Jurkat, Clone E6-1 (cell line): ENCODE results near the gene EPHB2.

Source experiments
- DNase-seq: peaks from one replicate; pipeline ENCODE4 v3.0.0-alpha.2; 2011; ENCODE audit warnings: low read depth, low spot score
- H3K4me3 ChIP-seq: 2 replicates; pipeline ENCODE4 v1.5.1; 2011; ENCODE audit warnings: mild to moderate bottlenecking, low read length, control low read depth, moderate library complexity

The EPHB2 gene

DNA sequence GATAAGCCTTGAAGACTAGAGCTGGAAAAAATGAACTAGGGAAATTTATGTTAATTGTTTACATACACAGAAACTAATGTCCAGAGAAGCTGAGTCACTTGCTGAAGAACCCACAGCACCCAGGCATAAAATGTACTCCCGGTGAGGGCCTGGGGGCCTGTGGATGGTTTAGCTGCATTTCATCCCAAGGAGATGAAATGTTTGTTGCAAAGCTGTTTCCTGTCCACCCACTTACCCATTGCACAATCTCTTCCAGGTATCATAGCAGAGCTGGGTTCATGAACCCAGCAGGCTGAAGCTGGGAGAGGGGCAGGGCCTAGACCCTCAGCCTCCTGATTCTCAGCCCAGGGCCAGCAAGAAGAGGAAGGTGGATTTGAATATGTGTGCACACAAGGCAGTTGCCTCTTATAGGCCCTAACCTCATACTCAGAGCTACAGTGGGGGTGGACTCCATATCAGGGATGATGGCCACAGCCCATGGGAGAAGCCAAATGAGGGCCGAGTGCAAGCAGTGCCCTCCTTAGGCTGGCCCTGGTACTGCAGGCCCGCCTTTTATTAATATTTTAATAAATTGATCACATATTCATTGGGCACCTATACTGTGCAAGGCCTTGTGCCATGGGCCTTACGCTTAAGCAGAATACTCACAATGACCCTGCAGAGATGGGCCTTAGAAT lies 151.3 kb downstream of the EPHB2 start:
- no peak overlapping the region for H3K4me3 ChIP-seq
- no peak for DNase-seq

DNA sequence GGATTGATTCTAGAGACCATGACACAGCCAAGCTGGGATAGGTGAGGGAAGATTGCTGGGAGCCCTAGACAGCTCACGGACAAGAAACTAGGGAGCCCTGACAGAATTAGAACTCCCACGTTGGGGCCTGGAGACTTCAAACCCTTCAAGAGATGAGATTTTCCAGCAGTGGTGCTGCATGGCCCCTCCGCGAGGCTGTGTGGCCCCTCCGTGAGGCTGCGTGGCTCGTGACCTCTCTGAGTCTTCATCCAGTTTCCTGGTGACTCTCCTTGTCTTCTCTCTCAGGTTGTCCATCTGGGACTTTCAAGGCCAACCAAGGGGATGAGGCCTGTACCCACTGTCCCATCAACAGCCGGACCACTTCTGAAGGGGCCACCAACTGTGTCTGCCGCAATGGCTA lies 152.1 kb downstream of the EPHB2 start:
- DNase-seq: no peak
- H3K4me3 ChIP-seq: no peak overlapping the region

DNA sequence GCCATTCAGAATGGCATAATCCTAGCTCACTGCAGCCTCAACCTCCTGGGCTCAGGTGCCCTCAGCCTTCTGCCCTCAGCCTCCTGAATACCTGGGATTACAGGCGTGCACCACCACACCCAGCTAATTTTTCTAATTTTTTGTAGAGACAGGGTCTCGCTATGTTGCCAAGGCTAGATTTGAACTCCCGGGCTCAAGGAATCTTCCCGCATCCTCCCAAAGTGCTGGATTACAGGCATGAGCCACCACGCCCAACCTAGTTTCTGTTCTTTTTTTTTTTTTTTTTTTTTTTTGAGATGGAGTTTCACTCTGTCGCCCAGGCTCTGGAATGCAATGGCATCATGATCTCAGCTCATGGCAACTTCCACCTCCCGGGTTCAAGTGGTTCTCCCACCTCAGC lies 153.1 kb downstream of the EPHB2 start:
- no peak overlapping the region for H3K4me3 ChIP-seq
- DNase-seq: no peak

DNA sequence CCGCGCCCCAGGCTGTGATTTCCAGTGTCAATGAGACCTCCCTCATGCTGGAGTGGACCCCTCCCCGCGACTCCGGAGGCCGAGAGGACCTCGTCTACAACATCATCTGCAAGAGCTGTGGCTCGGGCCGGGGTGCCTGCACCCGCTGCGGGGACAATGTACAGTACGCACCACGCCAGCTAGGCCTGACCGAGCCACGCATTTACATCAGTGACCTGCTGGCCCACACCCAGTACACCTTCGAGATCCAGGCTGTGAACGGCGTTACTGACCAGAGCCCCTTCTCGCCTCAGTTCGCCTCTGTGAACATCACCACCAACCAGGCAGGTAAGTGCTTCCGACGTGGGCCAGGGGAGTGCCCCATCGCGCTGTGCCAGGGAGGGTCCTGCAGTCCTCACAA lies 154.2 kb downstream of the EPHB2 start:
- DNase-seq: no peak
- H3K4me3 ChIP-seq: no peak overlapping the region

DNA sequence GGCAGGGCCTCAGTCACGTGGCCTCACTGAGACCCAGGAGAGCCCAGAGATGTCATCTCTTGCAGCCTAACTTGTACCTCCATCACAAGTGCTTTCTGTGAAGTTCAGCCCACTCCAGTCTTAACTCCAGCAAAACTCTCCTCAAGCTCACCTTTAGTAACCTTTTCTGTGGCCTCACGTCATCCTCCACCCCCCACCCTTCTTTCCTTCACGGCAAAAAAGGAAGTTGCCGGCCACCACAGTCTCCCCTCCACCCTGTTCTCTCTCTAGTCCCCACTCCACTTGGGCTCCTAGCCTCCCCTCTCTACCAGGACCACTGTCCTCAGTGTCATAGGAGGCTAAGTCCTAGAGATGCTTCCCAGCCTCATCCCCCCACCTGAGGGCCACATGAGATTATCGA lies 155.1 kb downstream of the EPHB2 start:
- DNase-seq: no peak
- H3K4me3 ChIP-seq: no peak overlapping the region

DNA sequence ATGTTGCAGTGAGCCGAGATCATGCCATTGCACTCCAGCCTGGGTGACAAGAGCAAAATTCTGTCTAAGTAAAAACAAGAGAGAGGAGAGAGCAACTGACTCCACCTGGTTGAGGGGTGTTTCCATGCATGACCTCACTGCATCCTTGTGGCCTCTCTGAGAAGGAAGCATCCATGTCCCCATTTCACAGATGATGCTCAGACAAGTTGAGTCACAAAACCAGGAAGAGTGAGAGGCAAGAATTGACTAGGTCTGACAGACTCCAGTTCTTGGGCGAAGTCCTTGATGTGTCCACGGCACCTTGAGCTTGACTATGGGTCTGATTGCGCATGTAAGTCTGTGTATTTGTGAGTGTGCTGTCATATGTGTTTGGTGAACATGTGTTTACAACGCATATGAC lies 156.2 kb downstream of the EPHB2 start:
- no peak overlapping the region for H3K4me3 ChIP-seq
- DNase-seq: no peak

DNA sequence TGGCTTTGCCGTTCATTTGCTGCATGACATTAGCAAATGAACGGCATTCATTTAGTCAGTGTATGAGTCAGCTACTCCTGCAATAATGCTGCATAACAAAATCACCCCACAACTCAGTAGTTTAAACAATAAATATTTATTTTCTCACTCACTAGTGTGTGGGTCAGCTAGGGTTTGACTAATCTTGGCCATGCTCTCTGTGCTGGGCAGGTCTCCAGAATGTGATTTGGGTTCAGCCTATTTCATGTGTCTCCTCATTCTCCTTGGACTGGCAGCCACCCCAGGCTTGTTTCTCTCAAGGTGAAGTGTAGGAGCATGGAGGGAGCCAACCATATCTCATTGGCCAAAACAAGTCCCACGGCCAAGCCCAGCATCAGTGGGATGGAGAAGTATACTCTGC lies 157.7 kb downstream of the EPHB2 start:
- no peak for DNase-seq

DNA sequence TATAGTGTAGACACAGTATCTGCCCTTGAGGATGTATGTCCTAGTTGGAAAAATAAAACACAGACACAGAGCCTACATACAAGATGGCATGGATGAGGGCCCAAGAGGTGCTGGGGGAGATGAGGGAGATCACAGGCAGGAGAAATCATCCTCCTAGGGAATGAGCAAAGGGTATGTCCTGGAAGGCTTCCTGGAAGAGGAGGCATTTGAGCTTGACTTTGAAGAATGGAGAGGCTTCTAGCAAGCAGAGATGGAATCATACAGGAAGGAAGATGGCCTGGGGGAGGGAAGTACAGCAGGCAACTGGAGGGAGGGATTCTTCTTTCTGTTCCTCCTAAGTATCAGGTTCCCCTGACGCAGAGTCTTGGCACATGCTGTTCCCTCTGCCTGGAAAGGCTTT lies 158.7 kb downstream of the EPHB2 start:
- H3K4me3 ChIP-seq: no peak overlapping the region

More for the DNA sequence above, 157.7 kb downstream of the EPHB2 start:
- H3K4me3 ChIP-seq: no peak overlapping the region

DNA sequence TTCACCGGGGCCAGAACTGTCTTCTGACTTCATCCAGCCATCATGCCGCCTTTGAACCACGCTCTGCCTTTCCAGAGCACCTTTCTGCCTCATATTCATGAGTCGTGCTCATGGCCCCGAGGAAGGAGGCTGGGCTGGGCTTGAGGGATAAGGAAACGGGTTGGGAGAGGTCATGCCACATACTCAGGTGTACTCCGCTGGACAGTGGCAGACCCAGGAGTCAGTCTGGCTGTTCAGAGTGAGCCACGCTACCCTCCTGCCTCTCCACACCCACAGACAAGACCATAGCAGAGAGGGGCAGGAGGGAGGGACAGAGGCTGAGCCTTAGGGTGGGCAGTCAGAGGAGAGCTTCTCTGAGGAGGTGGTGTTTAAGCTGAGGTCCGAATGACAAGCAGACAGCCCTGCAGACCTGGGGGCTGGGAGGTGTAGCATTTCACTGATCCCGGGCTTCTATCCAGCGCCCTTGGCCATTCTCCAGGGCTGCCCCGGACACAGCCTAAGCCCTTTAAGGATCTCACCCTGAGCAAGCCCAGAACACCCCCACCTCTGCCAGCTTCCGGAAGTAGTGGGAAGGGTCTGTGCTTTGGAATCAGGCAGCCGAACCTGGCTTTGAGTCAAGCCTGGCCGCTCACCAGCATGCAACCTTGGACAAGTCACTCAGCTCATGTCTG lies 159.7 kb downstream of the EPHB2 start:
- no peak for DNase-seq

More for the DNA sequence above, 158.7 kb downstream of the EPHB2 start:
- no peak for DNase-seq

DNA sequence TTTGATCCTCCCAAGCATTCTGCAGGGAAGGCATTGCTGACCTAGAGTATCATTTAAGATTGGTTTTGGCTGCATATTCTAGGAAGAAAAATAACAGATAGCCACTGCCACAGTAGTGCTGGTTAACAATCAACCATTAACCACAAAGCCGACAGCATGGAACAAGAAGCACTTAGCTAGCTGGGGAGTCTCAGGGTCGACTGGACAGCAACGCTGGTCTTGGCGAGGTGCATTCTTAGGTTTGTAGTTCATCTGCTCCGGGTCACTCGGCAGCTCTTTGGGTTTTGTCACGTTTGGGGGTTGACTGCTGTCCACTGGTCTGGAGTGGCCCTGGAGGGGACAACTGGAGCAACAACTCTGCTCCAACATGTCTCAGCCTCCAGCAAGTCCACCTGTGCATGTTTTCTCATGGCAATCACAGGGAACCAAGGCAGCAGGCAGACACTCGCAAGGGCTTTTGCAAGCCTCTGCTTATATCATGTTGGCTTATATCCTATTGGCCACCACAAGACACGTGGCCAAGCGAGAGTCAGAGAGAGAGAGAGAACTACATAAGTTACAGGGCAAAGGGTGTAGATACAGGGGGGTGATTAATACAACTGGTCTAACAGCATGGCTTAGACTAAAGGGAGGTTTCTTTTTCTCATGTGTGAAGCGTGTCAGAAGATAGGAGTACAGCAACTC lies 162.5 kb downstream of the EPHB2 start:
- no peak for DNase-seq
- no peak overlapping the region for H3K4me3 ChIP-seq

More for the DNA sequence above, 159.7 kb downstream of the EPHB2 start:
- no peak overlapping the region for H3K4me3 ChIP-seq

DNA sequence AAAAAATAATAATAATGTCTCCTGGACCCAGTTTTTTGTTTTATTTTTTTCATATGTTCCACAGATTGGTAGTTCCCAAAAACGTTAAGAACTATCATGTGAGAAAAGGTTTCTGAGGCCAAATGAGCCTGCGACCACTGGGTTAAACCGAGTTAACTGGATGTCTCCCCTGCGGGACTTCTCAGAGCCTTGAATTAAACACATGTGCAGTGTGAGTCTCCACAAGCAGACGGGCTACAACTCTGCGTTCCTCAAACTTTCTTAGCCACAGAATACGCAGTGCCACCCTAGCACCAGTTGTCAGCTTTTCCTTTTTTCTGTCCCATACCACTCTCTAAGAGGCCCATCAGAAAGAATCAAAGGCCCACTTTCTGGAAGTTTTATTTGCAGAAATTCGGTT lies 164.1 kb downstream of the EPHB2 start:
- no peak for DNase-seq
- no peak overlapping the region for H3K4me3 ChIP-seq

DNA sequence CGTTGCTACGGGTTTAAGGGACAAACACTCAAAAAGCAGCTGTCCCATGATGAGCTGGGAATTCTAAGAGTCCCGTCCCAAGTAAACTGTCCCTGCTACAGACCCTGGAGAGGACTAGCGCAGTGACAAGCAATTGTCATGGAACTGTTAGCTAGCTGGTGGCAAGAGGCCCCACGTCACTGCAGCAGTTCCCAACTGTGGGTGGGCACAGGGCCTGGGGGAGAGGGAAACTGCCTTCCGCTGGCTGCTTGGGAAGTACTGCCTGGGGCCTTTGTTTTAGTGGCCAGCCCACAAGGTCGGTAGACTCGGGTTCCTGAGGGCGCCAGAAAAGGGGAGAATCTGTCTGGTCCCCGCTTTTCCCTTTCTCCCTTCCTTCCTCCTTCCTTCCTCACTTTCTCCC lies 164.6 kb downstream of the EPHB2 start:
- no peak overlapping the region for H3K4me3 ChIP-seq
- no peak for DNase-seq

DNA sequence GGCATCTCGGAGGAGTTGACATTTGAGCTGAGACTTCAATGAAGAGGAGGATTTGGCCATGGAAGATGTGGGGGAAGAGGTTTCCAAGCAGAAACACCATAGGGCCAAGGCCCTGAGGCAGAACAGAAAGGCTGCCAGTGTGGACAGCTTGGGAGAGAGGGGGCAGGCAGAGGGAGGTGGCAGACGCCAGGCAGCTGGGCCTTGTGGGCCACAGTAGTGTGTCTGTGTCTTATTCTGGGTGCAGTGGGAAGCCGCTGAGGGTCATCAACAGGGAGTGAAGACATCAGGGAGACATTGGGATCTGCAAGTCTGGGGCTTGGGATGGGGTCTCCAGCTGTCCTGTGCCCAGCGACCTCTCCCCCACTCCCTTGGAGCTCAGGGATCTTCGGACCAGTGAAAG lies 165.2 kb downstream of the EPHB2 start:
- H3K4me3 ChIP-seq: no peak overlapping the region
- DNase-seq: no peak

DNA sequence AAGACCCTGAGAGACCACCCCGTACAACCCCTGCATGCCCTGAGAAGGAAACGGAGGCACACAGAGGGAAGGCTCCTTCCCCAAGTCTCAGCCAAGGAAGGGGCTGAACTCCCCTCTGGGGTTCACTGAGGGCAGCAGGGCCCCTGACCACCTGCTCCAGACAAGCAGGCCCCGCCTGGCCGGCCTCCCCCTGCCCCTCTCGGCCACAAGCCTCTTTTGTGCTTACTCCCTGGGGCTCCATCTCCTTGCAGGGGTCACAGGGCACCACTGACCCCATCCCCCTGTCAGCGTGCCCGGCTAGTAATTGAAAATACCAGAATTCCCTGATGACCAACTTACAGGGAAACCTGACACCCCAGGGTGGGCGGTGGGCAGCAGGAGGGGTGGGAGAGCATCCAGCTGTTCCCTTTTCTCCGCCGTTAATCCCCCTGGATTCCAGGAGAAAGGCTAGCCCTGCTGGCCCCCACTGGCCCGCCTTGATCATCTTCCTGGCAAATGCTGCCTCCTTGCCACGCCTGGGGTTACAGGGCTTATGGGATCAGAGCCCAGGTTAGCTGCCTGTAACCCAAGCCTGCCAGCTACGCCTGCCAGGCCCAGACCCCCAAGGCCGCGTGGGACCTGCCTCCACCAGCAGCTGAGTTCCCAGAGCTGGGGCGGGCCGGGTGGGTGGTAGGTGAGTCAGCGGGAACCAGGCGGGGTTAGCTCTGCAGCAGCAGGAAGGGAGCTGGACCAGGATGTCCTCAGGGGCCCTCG lies 165.9 kb downstream of the EPHB2 start:
- DNase-seq: no peak
- H3K4me3 ChIP-seq: no peak overlapping the region

DNA sequence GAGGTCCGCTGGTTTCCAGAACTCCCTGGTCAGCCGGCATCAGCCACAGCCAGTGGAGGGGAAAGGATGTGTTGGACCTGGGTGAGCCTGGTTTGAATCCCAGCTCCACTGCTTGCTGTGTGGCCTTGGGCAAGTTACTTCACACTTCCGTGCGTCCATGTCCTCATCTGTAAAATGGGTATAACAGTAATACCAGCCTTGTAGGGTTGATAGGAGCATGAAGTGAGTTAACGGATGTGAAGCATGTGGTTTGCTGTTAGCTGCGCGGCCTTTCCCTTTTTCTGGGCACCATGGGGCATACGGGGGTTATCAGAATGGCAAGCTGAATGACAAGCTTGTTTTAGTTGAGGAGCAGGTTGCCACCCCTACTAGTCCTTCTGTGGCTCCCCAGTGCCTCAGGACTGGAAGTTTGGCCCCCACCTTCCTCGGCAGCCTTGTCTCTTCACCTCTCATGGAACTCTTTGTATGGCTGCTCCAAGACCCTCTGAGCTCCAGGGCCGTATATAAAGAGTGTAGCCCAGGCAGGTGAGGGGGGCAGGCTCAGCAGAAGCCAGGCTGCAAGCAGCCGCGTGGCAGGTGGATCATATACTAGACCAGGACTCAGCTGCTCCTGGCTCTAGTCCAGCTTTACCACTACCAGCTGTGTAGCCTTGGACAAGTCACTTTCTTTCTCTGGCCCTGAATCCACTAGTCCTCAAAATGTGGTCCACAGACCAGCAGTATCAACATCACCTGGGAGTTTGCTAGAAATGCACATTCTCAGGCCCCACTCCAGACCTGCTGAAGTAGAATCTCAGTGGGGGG lies 166.7 kb downstream of the EPHB2 start:
- no peak overlapping the region for H3K4me3 ChIP-seq
- no peak for DNase-seq

DNA sequence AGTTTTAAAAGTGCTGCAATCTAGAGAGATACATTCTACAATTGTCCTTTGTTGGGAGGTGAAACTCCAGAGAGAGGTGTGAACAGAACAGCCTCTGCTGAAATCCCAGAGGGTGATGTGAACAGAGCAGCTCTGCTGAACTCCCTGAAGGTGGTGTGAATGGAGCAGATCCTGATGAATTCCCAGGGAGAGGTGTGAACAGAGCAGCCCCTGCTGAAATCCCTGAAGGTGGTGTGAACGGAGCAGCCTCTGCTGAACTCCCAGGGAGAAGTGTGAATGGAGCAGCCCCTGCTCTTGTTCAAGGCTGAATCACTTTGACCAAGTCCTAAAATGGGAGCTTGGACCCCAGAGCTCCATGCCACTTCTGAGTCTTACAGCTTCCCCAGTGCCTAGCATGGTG lies 167.3 kb downstream of the EPHB2 start:
- no peak overlapping the region for H3K4me3 ChIP-seq

DNA sequence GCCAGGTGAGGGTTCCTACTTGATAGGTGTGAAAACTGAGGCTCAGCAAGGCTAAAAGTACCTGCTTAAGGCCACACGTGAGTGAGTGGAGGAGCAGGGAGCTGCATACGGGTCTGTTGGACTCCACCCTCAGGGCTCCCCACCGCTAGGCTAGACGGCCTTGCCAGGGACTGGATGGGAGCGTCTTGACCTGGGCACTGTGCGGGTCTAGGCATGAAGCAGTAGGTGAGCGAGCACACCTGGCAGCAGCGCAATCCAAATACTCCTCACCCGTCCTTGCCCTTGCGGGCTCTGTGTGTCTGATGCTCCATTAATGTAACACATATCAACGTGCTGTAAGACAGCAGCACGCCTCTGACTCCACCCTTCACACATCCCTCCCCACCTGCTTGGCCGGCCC lies 168.0 kb downstream of the EPHB2 start:
- DNase-seq: no peak
- H3K4me3 ChIP-seq: no peak overlapping the region

More for the DNA sequence above, 167.3 kb downstream of the EPHB2 start:
- no peak for DNase-seq

DNA sequence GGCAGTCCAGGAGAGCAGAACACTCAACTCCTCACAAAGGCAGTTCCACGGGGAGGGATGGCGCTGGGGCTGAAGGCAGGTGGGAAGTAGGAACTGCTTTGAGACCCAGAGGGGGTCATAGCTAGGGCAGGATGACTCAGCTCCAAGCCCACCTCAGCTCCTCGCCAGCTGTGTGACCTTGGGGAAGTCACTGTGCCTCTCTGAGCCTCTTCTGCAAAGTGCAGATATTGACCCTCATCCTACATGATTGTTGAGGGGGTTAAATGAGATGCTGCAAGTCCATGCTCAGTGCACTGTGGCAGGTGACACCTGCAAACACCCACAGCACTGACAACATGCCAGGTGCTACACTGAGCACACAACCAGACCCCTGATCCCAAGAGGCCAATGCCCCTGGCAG lies 168.8 kb downstream of the EPHB2 start:
- no peak overlapping the region for H3K4me3 ChIP-seq
- DNase-seq: no peak

DNA sequence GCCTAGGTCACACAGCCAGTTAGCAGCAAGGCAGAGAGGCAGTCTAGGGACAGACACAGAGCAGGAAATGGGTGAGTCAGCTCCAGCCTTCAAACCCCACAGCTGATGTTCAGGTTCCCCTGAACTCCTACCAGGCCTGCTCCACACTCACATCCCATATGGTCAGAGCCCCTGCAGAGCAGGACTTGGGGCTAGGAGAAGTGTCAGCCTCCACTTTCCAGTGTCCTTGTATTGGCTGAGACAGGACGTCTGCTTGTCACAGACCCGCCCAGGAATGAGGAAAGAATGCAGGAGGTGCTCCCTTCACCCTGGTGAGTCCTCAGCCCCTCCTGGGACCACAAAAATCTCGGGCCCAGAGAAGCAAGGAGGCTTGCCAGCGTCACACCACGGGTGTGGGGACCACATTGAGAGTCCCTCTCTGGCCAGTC lies 169.5 kb downstream of the EPHB2 start:
- H3K4me3 ChIP-seq: no peak overlapping the region
- no peak for DNase-seq
